ENCODE results near the gene PRSS8.
A peak's percentile ranks its signal among the peaks of the same experiment; 100 is the strongest.
"Not testable (repeated sequence)": the region's sequence is repeated elsewhere in the genome, so short reads cannot be mapped to it uniquely, and the experiment has no call there.

Gene PRSS8

GRCh38 chr16:31105677-31106213, 29.8 kb downstream of the PRSS8 start:
- DNase-seq = peak; percentile 85 to 93 (median 90)

- DNase-seq = not testable (repeated sequence)
These were observed 34.5 kb downstream of the PRSS8 start for GRCh38 chr16:31100876-31101641.

- peak in 3 of 4 experiments; percentile 43 to 56 (median 47) for DNase-seq
These were observed 35.5 kb downstream of the PRSS8 start for GRCh38 chr16:31099860-31100638.

- peak; percentile 97 to 99 (median 98) for DNase-seq
These were observed 41.0 kb downstream of the PRSS8 start, which contains the start of gene VKORC1 for GRCh38 chr16:31094424-31095120. Gene VKORC1 (minus strand): TSS chr16:31094797. CDS start chr16:31094729, 68 bp downstream.

GRCh38 chr16:31094088-31094423, 41.5 kb downstream of the PRSS8 start:
- DNase-seq = peak in 1 of 4 experiments; percentile 26

- peak in 1 of 4 experiments; percentile 23 for DNase-seq
These were observed 42.3 kb downstream of the PRSS8 start for GRCh38 chr16:31093132-31093703.

- no peak for DNase-seq
These were observed 43.2 kb downstream of the PRSS8 start for GRCh38 chr16:31092330-31092729.

- no peak for DNase-seq
These were observed 45.0 kb downstream of the PRSS8 start for GRCh38 chr16:31090540-31090939.

GRCh38 chr16:31089199-31089598, 46.3 kb downstream of the PRSS8 start:
- DNase-seq = no peak

GRCh38 chr16:31088459-31089183, 46.9 kb downstream of the PRSS8 start, which contains the start of gene PRSS53:
Gene PRSS53 (minus strand): TSS chr16:31088943. CDS start chr16:31088809, 134 bp downstream.
- no peak for DNase-seq

GRCh38 chr16:31087971-31088370, 47.6 kb downstream of the PRSS8 start:
- DNase-seq = no peak

- no peak for DNase-seq
These were observed 48.0 kb downstream of the PRSS8 start for GRCh38 chr16:31087481-31087880.

GRCh38 chr16:31086629-31086906, 49.0 kb downstream of the PRSS8 start:
- no peak for DNase-seq

- no peak for DNase-seq
These were observed 49.5 kb downstream of the PRSS8 start for GRCh38 chr16:31085873-31086628.

- no peak for DNase-seq
These were observed 50.1 kb downstream of the PRSS8 start for GRCh38 chr16:31085411-31085810.

GRCh38 chr16:31084584-31085302, 50.8 kb downstream of the PRSS8 start:
- DNase-seq = no peak

GRCh38 chr16:31083981-31084380, 51.5 kb downstream of the PRSS8 start:
- DNase-seq = no peak

GRCh38 chr16:31083556-31083955, 52.0 kb downstream of the PRSS8 start:
- no peak for DNase-seq

- no peak for DNase-seq
These were observed 52.4 kb downstream of the PRSS8 start for GRCh38 chr16:31083081-31083480.

GRCh38 chr16:31082368-31083045, 53.0 kb downstream of the PRSS8 start:
- no peak for DNase-seq

Measured in suppressor macrophage (primary cell).